HG02678 (cell line): ENCODE measurements around the gene PTK7.

Source experiments
- ATAC-seq: cut with Tn5 transposase; IDR thresholded peaks from one replicate; pipeline ENCODE4 v1.9.1; 2021; ENCODE audit warnings: mild to moderate bottlenecking, moderate library complexity; ENCODE audit not compliant: unreplicated experiment

The PTK7 gene

DNA sequence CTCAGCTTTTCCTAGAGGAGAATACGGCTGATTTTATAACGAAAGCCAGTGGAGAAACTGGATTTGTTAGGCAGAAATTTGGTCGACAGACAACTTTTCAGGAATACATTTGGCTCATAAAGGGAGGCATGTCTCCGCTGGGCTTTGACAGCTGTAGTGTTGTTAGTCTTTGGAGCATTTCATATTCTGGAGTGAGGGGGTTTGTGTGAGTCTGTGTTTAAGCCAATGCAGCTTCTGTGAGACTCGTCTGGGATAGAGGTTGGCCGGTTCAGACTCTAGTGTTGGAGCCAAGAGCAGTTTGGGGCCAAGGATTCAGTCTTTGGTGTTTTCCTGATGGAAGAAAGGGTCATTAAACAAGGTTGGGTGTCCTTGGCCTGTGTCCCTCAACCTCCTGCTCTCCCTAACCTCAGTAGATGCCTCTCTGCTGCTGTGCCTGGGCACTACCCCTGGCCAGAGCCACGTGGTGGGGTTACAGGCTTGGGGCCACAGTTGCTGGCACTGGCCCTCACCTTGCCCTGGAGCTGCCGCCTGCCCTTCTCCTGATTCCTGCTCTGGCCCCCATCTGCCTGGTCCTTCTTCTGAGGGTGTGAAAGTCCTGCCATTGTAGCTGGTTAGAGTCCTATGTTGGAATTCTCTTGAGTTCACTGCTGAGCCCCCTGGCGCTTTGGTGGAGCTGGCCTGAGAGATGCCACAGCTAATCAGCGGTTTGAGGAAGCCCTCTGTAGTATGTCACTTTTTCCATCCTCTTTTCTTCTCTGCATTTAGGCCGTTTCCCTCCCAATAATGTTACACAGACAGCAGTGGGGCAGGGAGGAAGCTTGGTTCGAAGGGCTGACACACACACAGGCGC lies 6.9 kb downstream of the PTK7 start:
- no peak for ATAC-seq

DNA sequence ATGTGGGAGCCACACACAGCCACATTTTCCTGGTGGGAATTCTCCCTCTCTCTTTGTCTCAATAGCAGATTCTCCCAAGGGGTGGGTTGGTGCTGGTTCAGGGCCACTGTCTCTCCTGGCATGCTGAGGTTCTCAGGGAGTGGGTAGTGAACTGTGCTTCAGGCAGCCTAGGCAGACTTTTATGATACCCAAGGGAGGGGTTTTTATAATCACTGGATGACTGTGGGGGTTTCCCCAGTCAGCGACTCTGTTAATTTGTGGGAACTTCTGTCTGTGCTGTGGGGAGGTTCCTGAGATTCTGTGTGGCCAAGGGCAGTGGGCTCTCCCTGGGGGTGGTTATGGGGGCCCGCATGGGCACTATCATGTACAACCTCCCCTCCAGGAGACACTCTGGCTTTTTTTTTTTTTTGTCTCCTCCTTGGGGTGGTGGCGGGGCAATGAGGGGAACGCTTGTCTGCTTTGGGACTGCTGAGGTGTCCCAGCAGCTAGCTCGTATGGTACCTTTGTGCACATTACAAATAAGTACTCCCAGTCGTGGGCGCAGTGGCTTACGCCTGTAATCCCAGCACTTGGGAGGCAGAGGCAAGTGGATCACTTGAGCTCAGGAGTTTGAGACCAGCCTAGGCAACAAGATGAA lies 10.0 kb downstream of the PTK7 start:
- no peak for ATAC-seq

DNA sequence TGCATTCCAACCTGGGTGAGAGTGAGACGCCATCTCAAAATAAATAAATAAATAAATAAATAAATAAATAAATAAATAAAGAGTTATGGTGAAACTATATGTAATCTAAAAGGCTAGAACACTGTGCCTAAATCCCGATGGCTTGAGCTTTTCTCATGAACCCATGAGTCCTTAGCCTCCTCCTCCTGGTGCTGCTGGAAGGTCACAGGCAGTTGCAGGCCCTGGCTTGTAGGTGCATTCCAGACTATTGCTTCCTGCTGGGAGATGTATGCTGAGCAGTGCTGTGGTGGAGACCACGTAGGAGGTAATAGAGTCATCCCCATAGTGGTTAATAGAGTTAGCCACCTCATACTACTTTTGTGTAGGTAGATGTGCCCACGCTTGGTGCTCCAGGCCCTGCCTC lies 12.5 kb downstream of the PTK7 start:
- no peak for ATAC-seq

DNA sequence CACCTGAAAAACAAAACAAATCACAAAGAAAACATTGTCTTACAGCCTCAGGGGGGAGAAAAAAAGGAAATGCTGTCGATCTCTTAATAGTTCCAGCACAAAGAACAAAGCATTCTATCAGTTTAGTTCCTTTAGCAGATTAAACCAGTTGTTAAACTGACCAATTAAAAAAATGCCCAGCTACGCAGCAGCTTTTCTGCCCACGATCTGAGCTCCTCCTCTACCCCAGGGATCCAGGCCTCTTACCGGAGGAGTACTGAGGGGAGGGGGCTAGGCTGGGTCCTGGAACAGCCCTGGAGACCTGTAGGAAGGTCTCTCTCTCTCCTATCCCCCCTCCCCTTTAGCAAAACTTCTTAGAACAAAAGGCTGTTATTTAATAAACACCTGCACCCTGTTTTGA lies 13.4 kb downstream of the PTK7 start:
- no peak for ATAC-seq

GRCh38 chr6:43089874-43090558 lies 13.9 kb downstream of the PTK7 start:
- ATAC-seq = no peak

- ATAC-seq = no peak
Observed at GRCh38 chr6:43090559-43090956, 14.4 kb downstream of the PTK7 start.

DNA sequence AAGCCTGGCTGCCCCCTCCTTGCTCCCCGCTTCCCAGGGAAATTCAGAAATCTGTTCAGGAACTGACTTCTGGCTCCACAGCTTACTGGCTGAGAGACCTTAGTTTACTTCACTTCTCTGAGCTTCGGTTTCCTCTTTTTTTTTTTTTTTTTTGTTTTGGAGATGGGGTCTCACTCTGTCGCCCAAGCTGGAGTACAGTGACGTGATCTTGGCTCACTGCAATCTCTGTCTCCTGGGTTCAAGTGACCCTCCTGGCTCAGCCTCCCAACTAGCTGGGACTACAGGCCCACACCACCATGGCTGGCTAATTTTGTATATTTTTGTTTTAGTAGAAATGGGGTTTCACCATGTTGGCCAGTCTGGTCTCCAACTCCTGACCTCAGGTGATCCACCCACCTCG lies 14.9 kb downstream of the PTK7 start:
- no peak for ATAC-seq

DNA sequence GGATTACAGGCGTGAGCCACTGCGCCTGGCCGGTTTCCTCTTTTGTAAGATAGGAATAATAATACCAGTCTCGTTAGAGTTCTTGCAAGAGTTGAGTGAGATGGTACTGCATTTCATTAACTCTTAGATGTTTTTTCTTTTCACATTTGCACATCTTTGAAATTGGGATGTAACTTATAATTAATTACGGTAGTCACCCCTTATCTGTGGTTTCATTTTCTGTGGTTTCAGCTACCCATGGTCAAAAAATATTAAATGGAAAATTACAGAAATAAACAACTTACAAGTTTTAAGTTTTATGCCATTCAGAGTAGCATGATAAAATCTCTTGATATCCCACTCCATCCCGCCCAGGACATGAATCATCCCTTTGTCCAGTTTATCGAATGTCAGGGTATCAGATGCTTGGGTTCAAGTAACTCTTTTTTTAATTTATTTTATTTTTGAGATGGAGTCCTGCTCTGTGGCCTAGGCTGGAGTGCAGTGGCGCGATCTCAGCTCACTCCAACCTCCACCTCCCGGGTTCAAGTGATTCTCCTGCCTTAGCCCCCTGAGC lies 15.4 kb downstream of the PTK7 start:
- ATAC-seq = no peak

- no peak for ATAC-seq
Observed at GRCh38 chr6:43092635-43093034, 16.5 kb downstream of the PTK7 start.

DNA sequence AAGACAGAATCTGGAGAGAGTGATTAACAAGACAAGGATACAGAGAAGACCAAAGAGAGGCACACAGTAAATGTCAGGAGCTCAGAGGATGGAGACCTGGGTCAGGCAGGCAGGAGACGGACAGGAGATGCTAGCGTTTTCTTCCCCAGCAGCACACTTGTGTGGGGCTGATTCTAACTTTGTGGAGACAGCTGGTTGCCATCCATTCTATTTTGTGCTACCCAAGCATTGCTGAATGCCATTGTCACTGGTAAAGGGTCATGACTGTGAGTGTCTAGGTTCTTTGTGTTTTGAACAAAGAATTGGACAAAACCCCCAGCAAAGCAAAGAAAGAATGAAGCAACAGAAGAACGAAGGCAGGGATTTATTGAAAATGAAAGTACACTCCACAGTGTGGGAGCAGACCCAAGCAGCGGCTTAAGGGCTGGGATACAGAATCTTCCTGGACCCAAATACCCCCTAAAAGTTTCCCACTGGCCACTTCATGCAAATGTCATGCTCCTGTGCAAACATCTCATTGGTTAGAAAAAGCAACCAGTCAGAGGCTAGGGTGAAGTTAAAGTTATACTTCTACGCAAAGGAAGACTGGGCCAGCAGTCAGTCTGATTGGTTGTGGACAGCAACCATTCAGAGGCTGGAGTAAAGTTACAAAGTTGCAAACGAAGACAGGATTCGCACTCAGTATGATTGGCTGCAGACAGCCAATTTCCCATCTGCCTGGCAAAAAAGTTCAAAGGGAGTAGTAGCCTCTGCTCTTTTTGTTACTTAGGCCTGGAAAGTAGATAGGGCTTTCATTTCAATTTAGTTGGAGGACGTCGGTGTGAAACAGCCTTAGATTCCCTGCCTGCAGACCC lies 17.5 kb downstream of the PTK7 start:
- no peak for ATAC-seq

DNA sequence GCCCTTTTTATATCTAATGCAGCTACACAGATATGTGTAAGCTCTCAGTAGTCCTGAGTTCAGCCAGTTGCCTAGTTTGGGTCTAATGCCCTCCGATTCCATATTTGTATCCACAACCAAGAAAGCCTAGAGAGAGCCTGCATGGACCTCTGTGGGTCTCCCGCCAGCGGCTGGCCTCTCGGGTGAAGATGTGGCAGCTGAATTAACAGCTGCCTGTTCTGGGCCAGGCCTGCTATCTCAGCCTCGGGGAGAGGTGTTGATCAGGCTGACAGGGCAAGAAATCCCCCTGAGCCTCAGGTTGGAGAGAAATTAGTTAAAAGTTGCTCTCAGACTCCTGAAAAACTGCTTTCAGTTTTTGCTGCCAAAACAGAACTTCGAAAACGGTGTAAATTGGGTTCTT lies 19.8 kb downstream of the PTK7 start:
- no peak for ATAC-seq

- ATAC-seq = no peak
Observed at GRCh38 chr6:43096451-43097097, 20.5 kb downstream of the PTK7 start.

DNA sequence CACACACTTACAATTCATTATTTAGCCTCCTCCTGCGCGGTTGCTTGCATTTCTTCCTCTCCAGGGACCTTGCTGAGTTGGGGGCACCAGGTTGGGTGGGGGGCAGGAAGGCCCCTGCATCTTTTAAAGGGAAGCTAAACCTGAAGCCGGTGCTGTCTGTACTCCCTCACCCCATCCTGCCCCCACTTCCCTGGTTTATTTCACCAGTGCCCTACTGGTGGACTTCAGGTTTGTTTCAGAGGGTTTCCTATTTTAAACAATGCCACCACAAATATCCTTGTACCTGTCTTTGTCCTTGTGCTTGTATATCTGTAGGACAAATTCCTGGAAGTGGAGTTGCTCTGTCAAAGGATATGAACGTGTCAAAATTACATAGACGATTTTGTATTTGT lies 21.0 kb downstream of the PTK7 start:
- ATAC-seq = no peak

GRCh38 chr6:43097502-43097901 lies 21.4 kb downstream of the PTK7 start:
- no peak for ATAC-seq

DNA sequence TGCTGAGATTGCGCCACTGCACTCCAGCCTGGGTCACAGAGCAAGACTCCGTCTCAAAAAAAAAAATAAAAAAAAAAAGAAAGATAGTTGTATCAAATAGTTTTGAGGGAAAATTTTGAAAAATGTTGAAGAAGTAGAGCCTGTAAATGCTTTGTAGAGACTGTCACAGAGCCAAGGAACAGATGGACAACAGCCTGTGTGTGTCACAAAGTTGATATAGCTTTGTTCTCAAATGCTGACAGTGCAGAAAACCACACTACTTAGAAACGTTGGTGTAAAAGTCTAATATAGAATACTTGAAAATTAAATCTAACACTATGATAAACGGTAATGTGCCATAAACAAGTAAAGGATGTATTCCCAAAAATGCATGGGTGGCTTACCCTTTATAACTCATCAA lies 25.4 kb downstream of the PTK7 start:
- ATAC-seq = no peak

DNA sequence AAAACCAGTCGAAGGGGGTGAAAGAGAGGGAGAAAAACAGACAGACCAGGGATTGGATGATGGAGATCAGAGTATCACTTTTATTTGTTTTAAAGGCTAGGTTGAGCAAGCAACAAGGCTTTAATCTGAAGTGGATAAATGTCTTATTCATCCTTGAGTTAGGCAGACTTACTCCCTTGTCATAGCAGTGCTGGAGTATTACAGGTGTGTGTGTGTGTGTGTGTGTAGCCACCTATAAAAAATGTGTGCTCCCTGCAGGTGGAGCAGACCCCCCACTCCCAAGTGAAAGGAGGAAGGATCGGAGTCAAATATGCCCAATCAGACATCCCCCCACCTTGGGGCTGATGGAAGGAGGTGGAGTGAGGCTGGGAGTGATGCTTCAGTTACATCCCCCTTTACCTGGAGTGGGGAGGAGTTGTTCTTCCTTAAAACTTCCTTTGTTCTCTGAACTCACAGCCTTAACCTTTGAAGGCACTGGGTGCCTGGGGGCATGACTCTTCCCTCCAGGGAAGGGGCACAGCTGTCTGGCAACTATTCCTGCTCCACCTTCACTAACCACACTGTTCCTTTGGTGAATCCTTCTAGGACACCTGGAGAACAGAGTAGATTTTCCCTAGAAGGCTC lies 27.3 kb downstream of the PTK7 start:
- no peak for ATAC-seq

DNA sequence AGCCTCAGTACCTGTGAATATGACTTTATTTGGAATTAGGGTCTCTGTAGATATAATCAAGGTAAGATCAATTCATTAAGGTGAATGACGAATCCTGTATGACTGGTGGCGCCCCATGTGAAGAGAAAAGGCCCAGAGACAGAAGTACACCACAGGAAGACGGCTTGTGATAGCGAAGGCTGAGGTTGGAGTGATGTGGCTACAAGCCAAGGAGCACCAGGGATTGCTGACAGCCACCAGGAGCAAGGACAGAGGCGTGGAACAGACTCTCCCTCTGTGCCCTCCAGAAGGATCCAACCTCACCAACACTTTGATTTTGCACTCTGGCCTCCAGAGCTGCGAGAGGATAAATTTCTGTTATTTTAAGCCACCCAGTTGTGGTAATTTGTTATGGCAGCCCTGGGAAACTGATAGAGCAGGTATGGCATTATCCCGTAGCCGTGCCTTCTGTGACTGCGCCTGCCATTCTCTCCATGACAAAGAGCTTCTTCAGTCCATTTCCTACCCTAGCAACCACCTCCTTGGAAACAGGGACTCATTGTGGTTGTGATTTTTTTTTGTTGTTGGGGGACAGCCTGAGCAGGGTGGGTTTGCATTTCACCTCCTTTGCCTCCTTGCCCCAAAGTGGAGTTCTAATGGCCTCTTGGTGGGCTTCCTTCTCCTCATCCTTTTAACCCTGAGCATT lies 29.6 kb downstream of the PTK7 start:
- no peak for ATAC-seq

DNA sequence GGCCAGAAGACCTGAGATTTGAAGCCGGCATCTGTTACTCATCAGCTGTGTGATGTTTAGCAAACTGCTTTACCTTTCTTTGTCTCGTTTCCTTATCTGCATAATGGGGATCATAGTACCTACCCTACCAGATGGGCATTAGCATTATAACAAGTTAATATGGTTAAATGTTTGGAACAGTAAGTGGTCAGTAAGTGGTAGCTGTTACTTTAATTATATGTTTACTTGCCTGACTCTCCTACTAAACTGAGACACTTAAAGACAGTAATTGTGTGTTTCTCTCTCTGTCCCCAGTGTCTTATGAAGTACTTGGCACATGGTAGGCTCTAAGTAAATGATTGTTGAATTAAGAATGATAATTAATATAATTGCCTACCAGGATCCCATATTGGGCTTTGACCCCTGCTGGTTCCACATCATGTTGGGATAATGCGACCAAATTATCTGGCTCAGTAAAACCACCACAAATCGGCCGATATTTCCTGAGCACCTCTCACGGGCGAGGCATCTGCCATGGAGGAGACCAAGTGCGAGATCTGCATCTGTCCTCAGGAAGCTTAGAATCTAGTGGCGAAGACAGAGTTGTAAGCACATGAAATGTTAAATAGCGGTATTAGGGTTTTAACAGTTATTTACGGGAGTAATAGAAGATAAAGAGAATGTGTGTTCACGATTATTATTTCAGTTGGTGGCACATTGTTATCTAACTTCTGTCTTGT lies 31.4 kb downstream of the PTK7 start:
- ATAC-seq = no peak
